SH-SY5Y (cell line): ENCODE measurements around the gene HOXD9.

ENCODE experiments used
- GATA2 ChIP-seq: IDR thresholded peaks from 2 replicates; pipeline ENCODE4 v1.6.1; 2011; ENCODE audit warnings: mild to moderate bottlenecking, low read depth, low read length
- GATA3 ChIP-seq: IDR thresholded peaks from 2 replicates; pipeline ENCODE4 v1.6.1; 2011; ENCODE audit warnings: low read depth, mild to moderate bottlenecking, low read length, moderate library complexity

GRCh38 chr2:176127774-176128072 lies 5.2 kb downstream of the HOXD9 start:
- TF ChIP-seq GATA2 (no peak), GATA3 (no peak)
